Lower leg skin (tissue), 3 donors: ENCODE measurements around the gene TIAM2.

ENCODE experiments used
- CTCF ChIP-seq, 3 donors: fragments of 450-650 bp; IDR thresholded peaks; one replicate each; pipeline ENCODE4 v1.5.1; 2016; ENCODE audit warnings: antibody characterized with exemption in 3 of 3, mild to moderate bottlenecking in 3 of 3, moderate library complexity in 2 of 3
- POLR2A ChIP-seq, 2 donors: fragments of 450-650 bp; IDR thresholded peaks; one replicate each; pipeline ENCODE4 v1.6.1; 2016 to 2017; ENCODE audit warnings: antibody characterized with exemption in 2 of 2, mild to moderate bottlenecking in 1 of 2, moderate library complexity in 1 of 2

- TF ChIP-seq CTCF (IDR thresholded peaks at IDR 0.05) (no peak), POLR2A (IDR thresholded peaks at IDR 0.05) (no peak)
Observed at GRCh38 chr6:155021680-155022079, 26.6 kb downstream of the TIAM2 start.
